ENCODE results near the gene EBI3. TPM values are rescaled to one million over a fixed set of nuclear protein-coding genes. Genes with fewer than 3 reads are reported as not detected.

EBI3 gene
- polyA plus RNA-seq, 1 donor (not counting 4 experiments of a cell fraction or from before 2014, with no cell fraction given): 0.05 TPM

DNA sequence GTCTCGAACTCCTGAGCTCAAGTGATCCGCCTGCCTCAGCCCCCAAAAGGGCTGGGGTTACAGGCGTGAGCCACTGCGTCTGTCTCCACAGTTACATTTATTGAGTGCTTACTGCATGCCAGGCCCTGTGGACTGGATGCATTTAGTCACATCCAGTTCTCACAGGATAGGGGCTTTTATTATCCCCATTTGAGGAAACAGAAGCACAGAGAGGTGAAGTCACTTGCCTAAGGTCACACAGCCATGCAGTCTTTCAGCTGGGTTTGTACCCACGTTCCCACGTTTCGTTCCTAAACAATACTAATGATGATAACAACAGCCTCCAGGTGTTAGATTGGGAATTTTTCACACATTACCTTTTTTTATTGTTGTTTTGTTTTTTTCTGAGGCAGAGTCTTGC lies 9.1 kb upstream of the EBI3 start:
- H4K20me1 ChIP-seq (ENCODE audit: control insufficient read depth, extremely low read depth, insufficient read depth, low read length): no peaks in the 10 kb centered on the region
- no peaks in the 10 kb centered on the region for H3K36me3 ChIP-seq (ENCODE audit: control insufficient read depth in 2 of 2, extremely low read depth in 1 of 2, insufficient read depth in 2 of 2, low read length in 2 of 2)
- H3K27me3 ChIP-seq (ENCODE audit: control insufficient read depth, extremely low read depth, insufficient read depth, low read length): peaks cover 5% of the 10 kb centered on the region
- no peak overlapping the region for H3K9ac ChIP-seq (ENCODE audit: control insufficient read depth, extremely low read depth, insufficient read depth, low read length)
- no peaks in the 10 kb centered on the region for H3K9me1 ChIP-seq (ENCODE audit: control insufficient read depth, extremely low read depth, insufficient read depth, low read length)
- FAIRE-seq: no peak
- H3K9me3 ChIP-seq (ENCODE audit: control insufficient read depth, low read depth, low read length): peaks cover 4% of the 10 kb centered on the region
- no peaks in the 10 kb centered on the region for H3K4me1 ChIP-seq (ENCODE audit: control insufficient read depth, extremely low read depth, insufficient read depth, low read length)
- dilution Hi-C loops (cut with MboI; ENCODE audit: extremely low pct_ligation_motif_present, low sequenced_read_pairs): no loop called here
- TF ChIP-seq EZH2 (IDR thresholded peaks at IDR 0.05; ENCODE audit: low read length): no peak
- no peak for TF ChIP-seq CTCF (optimal IDR thresholded peaks at IDR 0.05 in 1 of 3, IDR thresholded peaks at IDR 0.05 in 1 of 3, conservative IDR thresholded peaks at IDR 0.05 in 1 of 3; ENCODE audit: extremely low read depth in 1 of 3, insufficient read depth in 2 of 3, low read length in 3 of 3)
- DNase-seq (ENCODE audit: low read depth, low spot score): no peak
- no peak overlapping the region for H3K4me3 ChIP-seq (ENCODE audit: control insufficient read depth in 2 of 3, extremely low read depth in 1 of 3, insufficient read depth in 2 of 3, low read depth in 1 of 3, low read length in 3 of 3)
- H2AFZ ChIP-seq (ENCODE audit: control insufficient read depth, low read length): no peak overlapping the region
- H3K4me2 ChIP-seq (ENCODE audit: control insufficient read depth, extremely low read depth, insufficient read depth, low read depth, low read length): no peak overlapping the region
- H3K27ac ChIP-seq (ENCODE audit: control insufficient read depth, insufficient read depth, low read length): no peak overlapping the region
- H3K79me2 ChIP-seq (ENCODE audit: control insufficient read depth, insufficient read depth, low read length): no peaks in the 10 kb centered on the region

GRCh38 chr19:4224470-4224869 lies 4.9 kb upstream of the EBI3 start:
- no peak for FAIRE-seq

More at GRCh38 chr19:4224470-4224869, 4.9 kb upstream of the EBI3 start:
- Histone ChIP-seq H3K79me2 (ENCODE audit: control insufficient read depth, insufficient read depth, low read length) (no peaks in the 10 kb centered on the region), H4K20me1 (ENCODE audit: control insufficient read depth, extremely low read depth, insufficient read depth, low read length) (no peaks in the 10 kb centered on the region), H3K9ac (ENCODE audit: control insufficient read depth, extremely low read depth, insufficient read depth, low read length) (no peak overlapping the region), H3K4me2 (ENCODE audit: control insufficient read depth, extremely low read depth, insufficient read depth, low read depth, low read length) (no peak overlapping the region), H3K36me3 (ENCODE audit: control insufficient read depth in 2 of 2, extremely low read depth in 1 of 2, insufficient read depth in 2 of 2, low read length in 2 of 2) (no peaks in the 10 kb centered on the region), H3K27ac (ENCODE audit: control insufficient read depth, insufficient read depth, low read length) (no peak overlapping the region), H3K9me3 (ENCODE audit: control insufficient read depth, low read depth, low read length) (no peaks in the 10 kb centered on the region), H3K4me3 (ENCODE audit: control insufficient read depth in 2 of 3, extremely low read depth in 1 of 3, insufficient read depth in 2 of 3, low read depth in 1 of 3, low read length in 3 of 3) (no peak overlapping the region), H3K27me3 (ENCODE audit: control insufficient read depth, extremely low read depth, insufficient read depth, low read length) (peaks cover 12% of the 10 kb centered on the region), H3K4me1 (ENCODE audit: control insufficient read depth, extremely low read depth, insufficient read depth, low read length) (no peaks in the 10 kb centered on the region), H2AFZ (ENCODE audit: control insufficient read depth, low read length) (no peak overlapping the region), H3K9me1 (ENCODE audit: control insufficient read depth, extremely low read depth, insufficient read depth, low read length) (no peaks in the 10 kb centered on the region)
- TF ChIP-seq EZH2 (IDR thresholded peaks at IDR 0.05; ENCODE audit: low read length) (no peak), CTCF (optimal IDR thresholded peaks at IDR 0.05 in 1 of 3, IDR thresholded peaks at IDR 0.05 in 1 of 3, conservative IDR thresholded peaks at IDR 0.05 in 1 of 3; ENCODE audit: extremely low read depth in 1 of 3, insufficient read depth in 2 of 3, low read length in 3 of 3) (no peak)
- dilution Hi-C loops (cut with MboI; ENCODE audit: extremely low pct_ligation_motif_present, low sequenced_read_pairs): no loop called here
- no peak for DNase-seq (ENCODE audit: low read depth, low spot score)
